NCI-H2196 (cell line): ENCODE results near the gene NCKAP5.

ENCODE experiments used
- DNase-seq: peaks from one replicate; lab custom pipeline; 2025; ENCODE audit not compliant: unreplicated experiment; lab: John Stamatoyannopoulos, UW

The NCKAP5 gene

DNA sequence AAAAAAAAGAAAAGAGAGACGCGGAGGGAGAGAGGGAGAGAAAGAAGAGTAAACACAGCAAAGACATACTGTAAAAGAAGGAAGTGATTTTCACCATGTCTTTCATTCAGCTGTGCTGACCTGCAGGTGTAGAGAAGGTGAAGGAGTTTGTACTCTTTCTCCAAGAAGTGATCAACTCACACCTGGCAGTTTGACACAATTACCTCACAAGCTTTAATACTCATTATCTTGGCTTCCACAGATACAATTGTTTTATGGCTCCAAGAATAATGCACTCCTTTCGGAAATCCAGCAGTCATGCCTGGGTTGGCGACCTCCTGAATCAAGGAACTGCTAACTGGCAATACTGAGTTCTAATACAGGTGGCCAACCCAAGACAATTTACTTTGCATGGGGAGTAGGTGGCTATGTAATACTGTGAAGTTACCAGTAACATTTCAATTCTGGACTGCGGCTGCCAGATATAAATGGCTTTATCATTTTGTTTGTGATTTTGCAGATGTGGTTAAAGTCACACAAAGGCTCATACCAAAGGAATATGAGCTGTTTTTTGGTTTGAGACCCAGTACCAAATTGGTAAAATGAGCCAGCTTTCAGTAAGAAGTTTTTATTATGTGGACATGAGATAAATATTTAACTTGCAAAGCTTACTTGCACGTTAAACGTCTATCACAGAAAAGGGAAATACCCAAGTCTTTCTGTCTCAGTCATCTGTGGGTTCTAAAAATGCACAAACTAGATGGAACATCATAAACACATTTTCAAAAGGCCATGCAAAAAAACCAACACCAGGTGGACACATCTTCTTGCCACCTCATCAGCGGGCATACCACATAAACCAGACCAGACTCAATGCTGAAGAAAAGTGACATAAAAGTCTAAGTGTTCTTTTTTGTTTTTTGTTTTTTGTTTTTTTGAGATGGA, 69.3 kb downstream of the NCKAP5 start:
- no peak for DNase-seq

GRCh38 chr2:133497951-133498565, 70.2 kb downstream of the NCKAP5 start:
- no peak for DNase-seq

DNA sequence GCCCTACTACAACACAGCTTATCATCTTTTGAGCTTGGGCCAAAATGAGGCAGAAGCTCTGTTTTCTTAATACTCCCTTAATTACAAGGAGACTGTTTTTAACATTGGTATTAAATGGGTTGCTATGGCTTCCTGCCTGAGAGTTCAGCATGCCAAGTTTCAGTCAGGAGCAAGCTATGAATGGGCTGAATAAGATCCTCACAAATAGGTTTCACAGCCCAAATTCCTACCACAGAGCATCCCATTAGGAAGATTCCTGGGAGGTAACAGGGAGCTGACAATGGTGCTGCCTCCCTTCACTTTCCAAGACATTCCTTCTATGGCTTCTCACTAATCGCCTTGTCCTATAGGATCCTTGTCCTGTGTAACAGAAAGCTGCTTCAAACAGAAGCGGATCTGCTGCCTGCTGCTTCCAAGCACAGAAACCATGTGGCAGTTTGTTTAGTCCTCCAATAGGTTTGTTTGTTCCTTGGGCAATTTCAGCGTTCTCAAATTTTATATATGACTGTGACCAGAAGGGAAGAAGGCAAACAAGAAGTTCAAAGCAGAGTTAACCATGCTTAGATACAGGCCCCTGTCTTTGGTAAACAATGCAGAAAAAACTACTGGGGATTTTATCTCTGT, 70.9 kb downstream of the NCKAP5 start:
- DNase-seq, result no peak

- DNase-seq, result no peak
Observed at GRCh38 chr2:133496501-133497269, 71.6 kb downstream of the NCKAP5 start.

- no peak for DNase-seq
Observed at GRCh38 chr2:133495226-133495625, 73.0 kb downstream of the NCKAP5 start.

- DNase-seq, result no peak
Observed at GRCh38 chr2:133492719-133493380, 75.4 kb downstream of the NCKAP5 start.

GRCh38 chr2:133490411-133490980, 77.8 kb downstream of the NCKAP5 start:
- DNase-seq, result no peak

GRCh38 chr2:133489641-133490410, 78.4 kb downstream of the NCKAP5 start:
- no peak for DNase-seq

GRCh38 chr2:133489146-133489545, 79.1 kb downstream of the NCKAP5 start:
- DNase-seq, result no peak

DNA sequence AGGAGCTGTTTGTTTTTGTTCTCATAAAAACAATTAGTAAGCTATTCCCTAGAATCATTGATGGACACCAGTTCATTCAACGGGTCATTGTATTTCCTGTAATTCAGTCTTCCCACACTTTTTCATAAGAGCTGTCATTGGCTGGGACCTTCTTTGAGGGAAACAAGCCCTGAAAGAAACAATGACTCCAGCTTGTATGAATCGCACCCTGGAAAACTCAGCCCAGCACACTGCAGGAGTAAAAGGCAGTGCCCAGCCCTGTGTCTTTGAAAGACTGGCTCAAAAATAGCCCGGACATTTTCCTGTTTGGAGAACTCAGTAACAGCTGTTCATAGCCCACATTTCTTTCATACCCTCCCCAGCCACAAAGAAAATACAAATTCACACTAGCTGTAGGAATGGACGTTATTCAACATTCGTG, 81.5 kb downstream of the NCKAP5 start:
- no peak for DNase-seq

DNA sequence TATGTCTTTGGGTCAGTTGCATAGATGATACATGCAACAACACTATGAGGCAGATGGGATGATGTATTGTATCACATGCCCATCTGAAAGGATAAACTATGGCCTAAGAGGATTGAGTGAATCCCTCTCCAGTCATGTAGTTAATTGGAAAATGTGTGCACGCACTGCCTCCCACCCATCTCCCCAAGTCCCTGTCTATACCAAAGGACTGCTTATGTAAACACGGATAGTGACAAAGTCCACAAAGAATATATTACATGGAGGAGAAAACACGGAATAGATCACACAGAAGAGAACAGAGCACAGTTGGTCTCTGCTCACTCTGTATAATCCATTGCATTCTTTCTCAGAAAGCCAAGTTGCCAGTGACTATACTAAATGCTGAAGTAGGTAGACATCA, 82.4 kb downstream of the NCKAP5 start:
- DNase-seq, result no peak

DNA sequence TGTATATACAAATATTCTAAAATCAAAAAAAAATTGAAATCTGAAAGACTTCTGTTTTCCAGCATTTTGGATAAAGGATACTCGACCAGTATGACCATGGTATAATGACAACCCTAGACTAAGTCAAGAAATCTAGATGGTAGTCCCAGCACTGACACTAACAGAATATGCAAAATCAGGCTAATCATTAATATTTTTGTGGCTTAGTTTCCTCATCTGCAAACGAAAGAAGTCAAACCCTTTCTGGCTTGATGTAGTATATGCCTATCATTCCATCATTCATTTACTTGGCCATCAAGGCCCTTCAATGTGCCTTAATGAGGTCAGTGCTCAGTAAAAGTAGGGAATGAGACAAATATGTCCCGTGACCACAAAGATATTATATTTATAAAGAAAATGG, 83.5 kb downstream of the NCKAP5 start:
- no peak for DNase-seq

DNA sequence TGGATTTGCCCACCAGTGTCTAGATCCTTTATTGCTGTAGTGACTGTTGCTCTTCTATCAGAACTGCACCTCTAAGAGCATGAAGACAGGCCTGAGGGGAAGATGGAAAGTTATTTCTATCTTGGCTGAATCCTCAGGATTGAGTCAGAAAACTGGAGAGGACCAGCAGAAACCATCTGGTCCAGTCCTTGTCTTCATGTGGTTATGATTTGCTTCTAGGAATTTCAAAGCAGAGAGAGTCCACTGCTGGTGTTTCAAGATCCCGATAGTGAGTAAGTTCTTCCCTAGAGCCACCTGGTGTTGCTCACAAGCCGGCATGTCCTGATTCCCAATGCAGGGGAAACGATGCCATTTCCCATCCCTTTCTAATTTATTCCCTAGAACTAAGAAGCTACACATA, 84.2 kb downstream of the NCKAP5 start:
- no peak for DNase-seq

DNA sequence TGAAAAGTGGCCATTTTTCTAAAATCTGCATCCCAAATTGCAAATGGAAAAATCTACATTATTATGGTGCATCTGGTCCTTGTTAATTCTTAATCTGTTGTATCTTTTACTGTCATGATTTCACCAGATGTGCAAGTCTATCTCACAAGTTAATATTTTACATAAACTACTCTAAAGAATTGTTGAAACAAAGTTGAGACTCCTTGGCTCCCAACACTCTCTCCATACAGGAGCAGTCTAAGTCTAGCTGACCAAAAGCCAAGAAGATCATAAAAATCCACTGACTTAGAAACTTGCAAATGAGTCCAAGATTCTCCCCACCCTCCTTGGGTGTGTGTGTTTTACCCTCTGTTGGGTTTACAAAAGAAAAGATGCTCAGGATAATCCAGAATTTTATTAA, 85.1 kb downstream of the NCKAP5 start:
- DNase-seq, result no peak

DNA sequence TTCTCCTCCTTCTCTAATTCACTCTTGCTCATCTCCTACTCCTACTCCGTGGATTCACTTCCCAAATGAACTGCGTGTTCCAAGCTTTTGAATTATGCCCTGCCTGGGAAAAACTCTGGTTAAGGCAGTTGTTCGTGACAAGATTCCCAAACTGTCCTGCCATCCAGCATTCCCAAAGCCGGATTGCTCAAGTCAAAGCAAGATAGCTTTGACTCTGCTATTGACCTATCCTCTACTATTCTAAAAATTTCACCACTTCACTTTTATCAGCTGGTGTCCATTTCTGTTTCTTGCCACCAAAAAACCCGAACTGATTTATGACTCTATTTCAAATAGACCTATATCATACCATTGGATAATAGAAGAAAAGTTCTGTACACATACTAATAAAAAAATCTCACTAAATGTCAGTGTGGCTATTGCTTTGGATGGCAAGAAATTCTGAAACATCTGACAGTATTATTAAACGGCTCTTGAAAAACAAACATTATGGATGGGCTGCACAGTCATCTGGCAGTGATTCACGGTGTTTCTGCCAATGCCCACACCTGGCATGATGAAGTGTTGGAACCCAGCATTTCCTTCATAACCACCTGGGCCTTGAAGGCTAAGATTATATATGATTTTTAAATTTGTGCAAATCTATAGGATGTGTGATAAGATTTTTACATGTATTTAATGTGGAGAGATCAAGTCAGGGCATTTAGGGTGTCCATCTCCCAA, 87.4 kb downstream of the NCKAP5 start:
- DNase-seq, result no peak

DNA sequence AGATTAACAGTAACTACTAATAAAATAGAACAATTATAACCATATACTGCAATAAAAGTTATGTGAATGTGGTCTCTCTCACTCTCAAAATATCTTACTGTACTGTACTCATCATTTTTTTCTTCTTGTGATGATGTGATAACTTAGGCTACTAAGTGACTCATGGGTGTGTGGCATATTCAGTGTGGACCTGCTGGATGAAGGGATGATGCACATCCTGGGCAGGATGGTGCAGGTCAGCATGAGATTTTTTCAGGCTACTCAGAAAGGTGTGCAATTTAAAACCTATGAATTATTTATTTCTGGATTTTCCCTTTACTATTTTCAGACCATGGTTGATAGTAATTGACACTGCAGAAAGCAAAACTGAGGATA, 90.7 kb downstream of the NCKAP5 start:
- DNase-seq, result no peak

DNA sequence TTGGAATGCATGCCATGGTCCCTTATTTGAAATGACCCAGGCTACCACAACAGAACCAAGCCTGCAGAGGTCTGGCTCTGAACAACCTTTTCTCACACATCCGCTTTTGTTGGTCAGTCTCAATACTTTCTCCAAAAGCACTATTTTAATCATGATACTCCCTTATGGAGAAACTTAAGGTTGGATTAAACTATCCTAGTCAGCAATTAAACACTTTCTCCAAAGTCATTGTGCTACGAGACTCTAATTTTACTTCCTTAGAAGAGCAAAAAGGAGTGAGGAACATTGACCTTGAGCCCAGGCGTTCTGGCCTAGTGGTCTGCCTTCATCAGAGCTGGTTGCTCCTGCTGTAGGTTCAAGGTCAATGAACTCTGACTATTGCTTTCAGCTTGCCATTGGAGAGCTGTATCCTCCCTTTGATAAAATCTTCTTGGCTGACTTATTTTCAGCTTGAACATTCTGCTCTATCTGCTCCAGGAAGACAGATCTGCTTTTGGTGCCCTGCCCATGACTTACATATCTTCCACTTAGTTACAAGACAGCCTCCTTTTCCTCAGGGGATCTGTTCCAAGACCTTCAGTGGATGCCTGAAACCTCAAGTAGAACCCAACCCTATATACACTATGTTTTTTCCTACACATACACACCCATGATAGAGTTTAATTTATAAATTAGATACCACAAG, 91.2 kb downstream of the NCKAP5 start:
- no peak for DNase-seq

- no peak for DNase-seq
Observed at GRCh38 chr2:133476286-133476685, 92.0 kb downstream of the NCKAP5 start.
